Measurements from ENCODE around the gene STARD9.
A peak's percentile ranks its signal among the peaks of the same experiment; 100 is the strongest.

Gene STARD9

DNA sequence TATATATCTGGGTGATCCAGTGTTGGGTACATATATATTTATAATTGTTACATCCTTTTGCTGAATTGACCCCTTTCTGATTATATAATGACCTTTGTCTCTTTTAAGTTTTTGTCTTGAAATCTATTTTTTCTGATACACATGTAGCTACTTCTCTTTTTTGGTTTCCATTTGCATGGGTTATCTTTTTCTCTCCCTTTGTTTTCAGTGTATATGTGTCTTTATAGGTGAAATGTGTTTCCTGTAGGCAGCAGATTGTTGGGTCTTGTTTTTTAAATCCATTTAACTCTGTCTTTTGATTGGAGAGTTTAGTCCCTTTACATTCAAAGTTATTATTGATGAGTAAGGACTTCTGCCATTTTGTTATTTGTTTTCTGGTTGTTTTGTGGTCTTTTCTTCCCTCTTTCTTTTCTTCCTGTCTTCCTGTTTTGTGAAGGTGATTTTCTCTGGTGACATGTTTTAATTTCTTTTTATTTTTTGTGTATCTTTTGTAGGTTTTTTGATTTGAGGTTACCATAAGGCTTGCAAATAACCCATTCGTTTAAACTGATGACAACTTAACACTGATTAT is 56.8 kb downstream of the STARD9 start:
- no peak for DNase-seq

DNA sequence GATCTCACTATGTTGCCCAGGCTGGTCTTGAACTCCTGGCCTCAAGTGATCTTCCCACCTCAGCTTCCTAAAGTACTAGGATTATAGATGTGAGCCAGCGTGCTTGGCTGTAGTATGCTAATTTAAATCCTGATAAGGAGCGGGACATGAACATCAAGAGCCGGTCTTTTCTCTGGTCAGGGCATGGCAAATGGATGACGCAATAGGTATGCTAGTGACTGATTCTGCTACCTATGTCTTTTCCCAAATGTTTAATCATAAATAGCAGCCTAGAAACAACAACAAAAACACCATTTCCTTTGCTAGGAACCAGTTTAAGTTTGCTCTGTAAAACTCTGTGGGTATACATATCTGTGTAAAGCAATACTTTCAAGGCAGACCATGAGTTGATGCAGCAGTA is 64.7 kb downstream of the STARD9 start:
- DNase-seq = no peak

DNA sequence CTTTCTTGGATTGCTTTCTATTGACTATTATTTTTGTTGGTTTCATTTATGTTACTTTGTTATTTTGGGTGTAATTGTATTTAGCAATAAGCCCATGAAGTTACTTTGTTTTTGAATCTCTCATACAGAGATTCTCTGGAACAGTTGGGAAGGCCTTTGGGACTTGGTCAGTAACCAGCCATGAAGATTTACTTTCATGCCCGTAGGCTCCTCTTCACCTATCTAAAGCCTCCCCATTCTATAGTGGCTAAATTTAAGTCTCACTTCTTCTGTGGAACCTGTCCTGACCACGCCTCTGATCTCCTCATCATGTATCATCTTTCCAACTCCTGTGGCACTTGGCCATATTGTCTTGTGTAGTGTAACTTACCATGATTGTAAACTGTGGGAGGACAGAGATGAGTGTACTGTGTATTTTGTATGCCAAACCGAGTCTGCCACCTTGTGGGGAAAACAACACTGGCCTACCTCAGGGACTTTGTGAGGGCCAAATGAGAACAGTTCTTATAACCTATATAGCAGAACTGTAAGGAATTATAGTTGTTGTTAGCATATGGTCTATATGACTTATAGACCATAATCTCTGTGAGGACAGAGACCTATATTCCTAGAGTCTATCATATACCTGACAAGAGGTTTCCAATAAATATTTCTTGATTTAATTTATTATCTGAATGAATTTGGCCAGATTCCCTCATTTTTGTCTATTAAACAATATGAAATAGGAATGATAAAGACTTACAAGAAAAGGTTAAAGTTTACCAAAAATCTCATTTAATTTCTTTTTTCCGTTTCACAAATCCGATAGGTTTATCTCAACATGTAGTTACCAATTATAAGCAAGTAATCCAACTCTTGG is 75.0 kb downstream of the STARD9 start:
- peak; percentile 42 for DNase-seq

- no peak for DNase-seq
Measured at GRCh38 chr15:42665827-42666226, 90.4 kb downstream of the STARD9 start.

DNA sequence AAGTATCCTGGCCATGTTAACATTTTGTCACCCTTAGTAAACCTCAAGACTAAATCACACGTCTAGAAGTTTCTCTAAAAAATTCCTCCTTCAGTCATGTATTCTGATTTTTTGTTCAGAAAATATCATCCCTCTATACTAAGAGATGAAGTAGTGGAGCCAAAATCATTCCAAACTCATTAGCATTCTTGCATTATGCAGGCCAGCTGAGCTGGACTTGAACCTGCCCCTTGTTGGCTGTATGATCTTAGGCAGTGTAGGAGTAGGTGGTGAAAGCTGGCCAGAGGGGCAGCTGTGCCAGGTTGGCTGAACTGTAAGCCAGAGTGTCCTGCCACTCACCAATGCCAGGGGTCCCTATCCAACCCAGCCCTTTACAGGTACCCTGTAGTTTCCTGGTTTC is 92.4 kb downstream of the STARD9 start:
- DNase-seq = no peak

DNA sequence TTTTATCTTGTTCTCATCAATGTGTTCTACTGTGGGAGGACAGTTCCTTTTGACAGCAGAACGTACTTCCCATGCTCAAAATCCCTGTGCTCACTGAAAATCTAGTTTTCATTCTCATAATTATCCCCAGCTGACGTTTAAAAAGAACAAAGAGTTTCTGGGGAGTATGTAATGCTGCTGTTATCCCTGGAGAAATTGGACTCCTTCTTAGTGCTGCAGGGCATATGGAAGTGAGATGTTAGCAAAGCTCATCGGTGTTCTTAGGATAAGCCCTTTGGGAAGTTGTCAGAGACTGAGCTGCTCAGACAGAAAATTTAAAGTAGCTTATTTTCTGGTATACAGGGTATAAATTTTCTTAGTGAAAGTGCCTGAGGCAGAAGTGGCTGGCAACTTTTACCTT is 95.0 kb downstream of the STARD9 start:
- no peak for DNase-seq

- no peak for DNase-seq
Measured at GRCh38 chr15:42672444-42672843, 97.0 kb downstream of the STARD9 start.

DNA sequence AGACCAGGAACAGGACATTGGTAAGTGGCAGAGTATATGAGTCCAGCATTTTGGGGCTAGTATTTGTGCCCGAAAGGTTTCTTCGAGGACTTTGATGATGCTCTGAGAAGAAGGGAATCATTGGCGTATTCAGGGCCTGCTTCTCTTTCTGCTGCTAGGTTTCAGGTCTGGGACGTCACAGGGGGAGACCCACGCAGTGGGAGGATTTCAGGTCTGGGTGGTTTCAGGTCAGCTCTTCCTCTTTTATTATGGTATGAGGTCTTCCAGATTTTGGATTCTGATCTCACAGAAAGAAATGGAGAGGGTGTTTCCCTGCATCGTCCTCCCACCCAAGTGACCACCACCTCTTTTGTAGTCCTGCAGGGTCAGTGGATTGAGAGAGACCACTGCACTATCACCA is 99.1 kb downstream of the STARD9 start:
- DNase-seq = no peak

DNA sequence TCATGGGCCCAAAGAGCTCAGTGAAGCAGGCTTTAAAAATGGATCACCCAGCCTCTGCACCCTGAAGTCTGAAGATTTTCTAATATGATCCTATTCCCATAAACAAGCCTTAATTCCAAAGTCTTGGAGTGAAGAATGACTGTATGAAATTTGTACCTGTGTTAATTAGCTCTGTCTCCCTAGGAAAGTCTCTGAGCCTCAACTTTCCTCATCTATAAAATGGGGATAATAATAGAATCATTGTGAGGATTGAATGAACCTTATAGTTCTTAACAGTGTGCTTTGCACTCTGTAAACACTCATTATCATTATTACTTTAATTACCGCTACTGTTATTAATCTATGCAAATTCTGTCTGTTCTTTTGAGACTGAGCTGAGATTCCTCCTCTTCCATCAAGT is 99.6 kb downstream of the STARD9 start:
- DNase-seq = no peak

DNA sequence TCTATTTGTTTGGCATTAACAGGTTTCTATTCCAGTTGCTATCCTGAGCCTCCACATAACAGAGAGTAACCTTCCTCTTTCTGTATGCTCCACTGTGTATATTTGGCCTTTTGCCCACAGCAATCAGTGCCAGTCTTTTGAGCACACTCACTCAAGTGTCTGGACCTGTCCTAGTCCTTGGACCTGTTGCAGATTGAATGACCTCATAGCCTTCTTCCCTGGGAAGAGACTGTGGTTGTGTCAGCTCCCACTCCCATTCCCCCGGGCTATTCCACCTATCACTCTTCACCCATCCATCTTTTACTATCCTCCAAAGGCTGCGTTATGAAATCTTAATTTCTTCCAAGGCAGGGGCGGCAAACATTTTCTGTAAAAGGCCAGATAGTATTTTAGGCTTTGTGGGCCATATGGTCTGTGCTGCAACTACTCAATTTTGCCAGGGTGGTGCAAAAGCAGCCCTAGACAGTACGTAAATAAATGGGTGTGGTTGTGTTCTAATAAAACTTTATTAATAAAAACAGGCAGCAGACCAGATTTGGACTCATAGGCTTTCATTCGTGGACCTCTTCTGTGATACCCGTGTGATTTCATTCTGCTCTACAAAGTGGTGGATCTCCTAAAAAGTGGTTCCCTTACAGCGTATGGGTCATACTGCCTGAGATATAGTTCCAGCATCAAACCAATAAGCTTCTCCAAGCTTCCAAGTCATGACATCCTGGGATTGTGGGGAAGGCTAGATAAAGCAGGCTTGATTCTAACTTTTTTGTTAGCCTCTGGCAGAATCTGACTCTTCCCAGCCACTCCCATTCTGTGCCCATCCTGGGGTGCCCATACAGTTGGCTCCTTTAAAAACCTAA is 104.1 kb downstream of the STARD9 start:
- no peak for DNase-seq

DNA sequence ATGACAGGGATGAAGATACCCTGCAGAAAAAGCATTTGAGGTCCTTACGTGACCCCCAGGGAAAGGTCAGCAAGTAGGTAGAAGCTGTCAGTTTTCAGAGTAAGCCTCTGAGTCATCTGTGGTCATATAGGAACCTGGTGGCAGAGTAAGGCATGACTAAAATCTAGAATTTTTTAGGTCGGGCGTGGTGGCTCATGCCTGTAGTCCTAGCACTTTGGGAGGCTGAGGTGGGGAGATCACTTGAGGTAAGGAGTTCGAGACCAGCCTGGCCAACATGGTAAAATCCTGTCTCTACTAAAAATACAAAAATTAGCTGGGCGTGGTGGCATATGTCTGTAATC is 104.7 kb downstream of the STARD9 start:
- peak; percentile 49 for DNase-seq

DNA sequence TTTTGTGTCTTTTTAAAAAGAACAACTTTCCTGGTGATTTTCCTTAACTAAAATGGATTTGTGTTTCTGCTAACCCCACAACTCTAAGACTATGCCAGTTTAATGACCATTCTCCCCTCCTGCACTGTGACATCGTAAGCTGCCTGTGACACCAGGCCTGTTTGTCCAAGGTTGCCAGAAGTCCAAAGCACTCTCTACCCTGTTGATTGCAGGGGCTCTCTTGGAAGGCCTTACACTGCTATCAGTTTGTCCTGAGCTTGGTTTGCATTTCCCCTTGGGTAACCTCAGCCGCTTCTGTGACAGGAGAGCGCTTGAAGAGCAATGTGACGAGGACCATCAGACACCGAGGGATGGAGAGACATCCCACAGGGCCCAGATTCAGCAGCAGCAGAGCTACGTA is 105.7 kb downstream of the STARD9 start:
- DNase-seq = no peak

GRCh38 chr15:42686281-42686680 is 110.9 kb downstream of the STARD9 start:
- no peak for DNase-seq

DNA sequence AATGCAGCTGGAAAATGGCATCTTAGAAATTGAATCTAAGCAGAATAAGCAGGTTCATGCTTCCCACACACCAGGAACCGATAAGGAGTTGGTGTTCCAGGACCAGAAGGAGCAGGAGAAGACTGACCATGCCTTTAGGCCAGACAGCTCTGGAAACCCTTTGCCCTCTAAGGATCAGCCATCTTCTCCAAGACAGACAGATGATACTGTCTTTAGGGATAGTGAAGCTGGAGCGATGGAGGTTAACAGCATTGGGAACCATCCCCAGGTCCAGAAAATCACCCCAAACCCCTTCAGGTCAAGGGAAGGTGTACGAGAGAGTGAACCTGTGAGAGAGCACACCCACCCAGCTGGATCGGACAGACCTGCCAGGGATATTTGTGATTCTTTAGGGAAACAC is 112.3 kb downstream of the STARD9 start:
- DNase-seq = no peak

- no peak for DNase-seq
Measured at GRCh38 chr15:42688301-42688700, 112.9 kb downstream of the STARD9 start.

- no peak for DNase-seq
Measured at GRCh38 chr15:42691308-42691707, 115.9 kb downstream of the STARD9 start.

DNA sequence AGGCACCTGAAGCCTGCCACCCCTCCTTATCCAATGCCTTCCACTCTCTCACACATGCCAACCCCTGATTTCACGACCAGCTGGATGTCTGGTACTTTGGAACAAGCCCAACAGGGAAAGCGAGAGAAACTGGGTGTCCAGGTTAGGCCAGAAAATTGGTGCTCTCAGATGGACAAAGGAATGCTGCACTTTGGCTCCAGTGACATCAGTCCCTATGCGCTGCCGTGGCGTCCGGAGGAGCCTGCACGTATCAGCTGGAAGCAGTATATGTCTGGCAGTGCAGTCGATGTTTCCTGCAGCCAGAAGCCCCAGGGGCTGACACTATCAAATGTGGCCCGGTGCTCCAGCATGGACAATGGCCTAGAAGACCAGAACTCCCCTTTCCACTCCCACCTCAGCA is 116.4 kb downstream of the STARD9 start:
- DNase-seq = no peak

DNA sequence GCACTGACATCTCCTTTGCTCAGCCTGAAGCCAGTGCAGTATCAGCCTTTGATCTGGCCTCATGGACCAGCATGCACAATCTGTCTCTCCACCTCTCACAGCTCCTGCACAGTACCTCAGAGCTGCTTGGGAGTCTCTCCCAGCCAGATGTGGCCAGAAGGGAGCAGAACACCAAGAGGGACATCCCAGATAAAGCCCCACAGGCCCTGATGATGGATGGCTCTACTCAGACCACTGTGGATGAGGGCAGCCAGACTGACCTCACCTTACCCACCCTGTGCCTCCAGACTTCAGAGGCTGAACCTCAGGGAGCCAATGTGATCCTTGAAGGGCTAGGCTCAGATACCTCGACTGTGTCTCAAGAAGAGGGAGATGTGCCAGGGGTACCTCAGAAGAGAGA is 117.1 kb downstream of the STARD9 start:
- no peak for DNase-seq

- DNase-seq = no peak
Measured at GRCh38 chr15:42692997-42693396, 117.6 kb downstream of the STARD9 start.

- DNase-seq = no peak
Measured at GRCh38 chr15:42693496-42693895, 118.1 kb downstream of the STARD9 start.

DNA sequence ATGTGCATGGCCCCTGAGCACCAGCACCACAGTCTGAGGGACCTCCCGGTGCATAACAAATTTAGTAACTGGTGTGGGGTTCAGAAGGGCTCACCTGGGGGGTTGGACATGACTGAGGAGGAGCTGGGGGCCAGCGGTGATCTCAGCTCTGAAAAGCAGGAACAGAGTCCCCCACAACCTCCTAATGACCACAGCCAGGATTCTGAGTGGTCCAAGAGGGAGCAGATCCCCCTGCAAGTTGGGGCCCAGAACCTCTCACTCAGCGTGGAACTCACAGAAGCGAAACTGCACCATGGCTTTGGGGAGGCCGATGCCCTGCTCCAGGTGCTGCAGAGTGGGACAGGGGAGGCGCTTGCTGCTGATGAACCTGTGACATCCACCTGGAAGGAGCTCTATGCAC is 118.5 kb downstream of the STARD9 start:
- no peak for DNase-seq

- no peak for DNase-seq
Measured at GRCh38 chr15:42694398-42694797, 119.0 kb downstream of the STARD9 start.

DNA sequence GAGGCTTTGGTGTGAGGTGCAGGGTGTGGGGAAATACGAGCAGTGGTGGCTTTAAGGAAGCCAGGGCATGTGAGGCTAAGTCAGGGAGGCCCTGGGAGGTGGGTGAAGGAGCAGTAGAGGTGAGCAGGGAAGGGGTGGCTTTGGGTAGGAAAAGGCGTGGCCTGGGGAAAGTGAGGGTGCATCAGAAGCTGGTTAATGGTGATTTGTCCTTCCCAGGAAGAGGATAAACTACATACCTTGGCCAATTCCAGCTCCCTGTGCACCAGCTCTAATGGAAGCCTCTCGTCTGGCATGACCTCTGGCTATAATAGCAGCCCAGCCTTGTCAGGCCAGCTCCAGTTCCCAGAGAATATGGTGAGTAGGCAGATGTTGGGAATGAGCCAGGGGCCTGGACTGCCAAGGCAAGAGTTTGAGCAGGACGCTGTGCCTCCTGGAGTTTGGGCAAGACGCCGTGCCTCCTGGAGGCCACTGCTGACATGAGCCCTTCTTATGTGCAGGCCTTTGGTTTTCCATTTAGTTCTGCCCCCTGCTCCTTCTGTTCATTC is 120.2 kb downstream of the STARD9 start:
- DNase-seq = no peak

- no peak for DNase-seq
Measured at GRCh38 chr15:42696626-42697025, 121.2 kb downstream of the STARD9 start.

All from stimulated activated CD4-positive, alpha-beta T cell treated with anti-CD3 and anti-CD28 coated beads, Interleukin-4, amount 100 ng/mL, for 24 hours (primary cell).